Raji (cell line): ENCODE results near the gene MED16.

Experiments
- POLR2A ChIP-seq: IDR thresholded peaks from 2 replicates; pipeline ENCODE4 v1.6.1; 2011; ENCODE audit warnings: low read depth, low read length, control low read depth; ENCODE audit not compliant: insufficient read depth

MED16 gene

DNA sequence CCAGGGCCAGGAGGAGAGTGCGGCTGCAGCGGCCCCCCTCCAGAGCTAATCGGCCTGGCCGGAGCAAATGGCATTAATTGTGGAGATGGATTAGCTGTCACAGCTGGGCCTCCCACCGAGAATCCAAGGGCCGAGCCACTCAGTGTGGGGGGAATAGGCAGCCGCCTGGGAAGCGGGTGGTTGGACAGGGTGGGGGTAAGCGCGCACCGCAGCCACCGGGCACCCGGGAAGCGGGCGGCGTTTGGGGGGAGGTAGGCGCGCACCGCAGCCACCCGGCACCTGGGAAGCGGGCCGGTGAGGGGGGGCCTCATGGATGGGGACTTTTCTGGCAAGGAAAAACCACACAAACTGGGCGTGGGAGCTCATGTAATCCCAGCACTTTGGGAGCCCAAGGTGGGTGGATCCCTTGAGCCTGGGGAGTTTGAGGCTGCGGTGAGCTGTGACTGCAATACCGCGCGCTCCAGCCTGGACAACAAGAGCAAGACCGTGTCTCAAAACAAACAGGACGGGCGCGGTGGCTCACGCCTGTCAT, 10.3 kb upstream of the MED16 start:
- TF ChIP-seq POLR2A: no peak

DNA sequence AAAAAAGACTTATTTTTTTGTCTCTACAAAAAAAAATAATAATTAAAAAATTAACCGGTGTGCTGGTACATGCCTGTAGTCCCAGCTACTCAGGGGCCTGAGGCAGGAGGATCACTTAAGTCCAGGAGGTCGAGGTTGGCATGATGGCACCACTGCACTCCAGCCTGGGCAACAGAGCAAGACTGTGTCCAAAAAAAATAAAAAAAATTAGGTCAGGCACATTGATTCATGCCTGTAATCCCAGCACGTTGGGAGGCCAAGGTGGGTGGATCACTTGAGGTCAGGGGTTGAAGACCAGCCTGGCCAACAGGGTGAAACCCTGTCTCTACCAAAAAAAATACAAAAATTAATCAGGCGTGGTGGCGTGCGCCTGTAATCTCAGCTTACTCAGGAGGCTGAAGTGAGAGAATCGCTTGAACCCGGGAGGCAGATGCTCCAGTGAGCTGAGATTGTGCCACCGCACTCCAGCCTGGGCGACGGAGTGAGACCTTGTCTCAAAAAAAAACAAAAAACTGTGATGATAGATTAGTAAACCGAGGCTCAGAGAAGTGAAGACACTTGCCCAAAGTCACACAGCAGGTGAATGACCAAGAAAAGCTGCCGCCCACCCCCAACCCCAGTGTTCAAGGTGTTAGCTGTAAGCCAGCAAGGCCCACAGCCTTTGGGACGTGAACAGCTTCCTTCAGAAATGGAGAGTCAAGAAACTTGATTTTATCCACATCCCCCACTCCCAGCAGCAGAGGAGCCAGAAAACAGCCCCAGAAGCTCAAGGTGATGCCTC, 9.6 kb upstream of the MED16 start:
- no peak for TF ChIP-seq POLR2A

DNA sequence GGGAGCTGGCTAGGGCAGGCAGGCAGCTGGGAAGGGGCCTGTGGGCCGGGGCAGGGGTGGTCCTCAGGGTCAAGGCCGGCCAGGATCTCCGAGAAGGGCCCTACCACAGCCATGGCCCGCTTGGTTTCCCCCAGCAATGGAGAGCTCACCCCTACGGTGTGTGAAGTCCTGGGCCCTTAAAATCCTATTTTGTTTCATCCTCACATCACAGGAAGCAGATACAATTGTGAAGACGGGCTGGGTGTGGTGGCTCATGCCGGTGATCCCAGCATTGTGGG, 9.0 kb upstream of the MED16 start:
- no peak for TF ChIP-seq POLR2A

DNA sequence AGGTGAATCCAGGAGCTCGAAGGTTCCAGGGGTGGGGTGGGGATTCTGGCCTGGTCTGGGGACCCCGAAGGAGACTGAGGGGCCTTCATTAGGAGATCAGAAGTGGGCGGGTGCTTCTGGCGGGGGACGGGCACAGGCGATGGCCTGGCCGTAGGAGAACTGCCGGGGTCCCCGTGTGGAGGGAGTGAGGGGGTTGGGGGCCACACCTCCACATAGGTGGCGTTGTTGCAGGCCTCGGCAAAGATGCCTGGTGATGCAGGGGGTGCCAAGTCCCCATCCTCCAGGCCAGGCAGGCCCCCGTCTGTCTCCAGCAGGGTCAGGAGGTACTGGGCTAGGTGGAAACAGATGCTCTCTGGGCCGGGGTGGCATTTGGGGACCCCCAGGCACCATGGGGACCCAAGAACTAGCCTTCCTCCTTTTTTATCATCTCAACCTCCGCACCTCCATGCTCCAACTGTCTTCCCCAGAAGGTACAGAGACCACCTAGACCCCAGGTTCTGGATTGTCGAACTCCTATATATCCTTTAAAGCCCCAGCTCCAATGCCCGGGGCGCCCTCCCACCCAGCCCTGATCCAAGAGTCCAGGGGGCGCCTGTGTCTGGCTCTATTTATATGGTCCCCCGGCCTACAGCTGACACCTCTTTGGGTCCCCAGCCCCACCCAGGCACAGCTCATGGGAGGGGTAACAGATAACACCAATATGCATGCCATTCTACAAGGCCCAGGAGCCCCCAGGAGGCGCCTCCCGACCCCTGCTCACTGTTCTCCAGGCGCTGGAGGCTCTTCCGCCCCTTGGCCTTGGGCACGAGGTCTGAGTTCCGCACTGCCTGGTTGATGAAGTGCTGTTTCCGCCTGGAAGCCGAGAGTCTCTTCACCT, 8.5 kb upstream of the MED16 start:
- TF ChIP-seq POLR2A: no peak

DNA sequence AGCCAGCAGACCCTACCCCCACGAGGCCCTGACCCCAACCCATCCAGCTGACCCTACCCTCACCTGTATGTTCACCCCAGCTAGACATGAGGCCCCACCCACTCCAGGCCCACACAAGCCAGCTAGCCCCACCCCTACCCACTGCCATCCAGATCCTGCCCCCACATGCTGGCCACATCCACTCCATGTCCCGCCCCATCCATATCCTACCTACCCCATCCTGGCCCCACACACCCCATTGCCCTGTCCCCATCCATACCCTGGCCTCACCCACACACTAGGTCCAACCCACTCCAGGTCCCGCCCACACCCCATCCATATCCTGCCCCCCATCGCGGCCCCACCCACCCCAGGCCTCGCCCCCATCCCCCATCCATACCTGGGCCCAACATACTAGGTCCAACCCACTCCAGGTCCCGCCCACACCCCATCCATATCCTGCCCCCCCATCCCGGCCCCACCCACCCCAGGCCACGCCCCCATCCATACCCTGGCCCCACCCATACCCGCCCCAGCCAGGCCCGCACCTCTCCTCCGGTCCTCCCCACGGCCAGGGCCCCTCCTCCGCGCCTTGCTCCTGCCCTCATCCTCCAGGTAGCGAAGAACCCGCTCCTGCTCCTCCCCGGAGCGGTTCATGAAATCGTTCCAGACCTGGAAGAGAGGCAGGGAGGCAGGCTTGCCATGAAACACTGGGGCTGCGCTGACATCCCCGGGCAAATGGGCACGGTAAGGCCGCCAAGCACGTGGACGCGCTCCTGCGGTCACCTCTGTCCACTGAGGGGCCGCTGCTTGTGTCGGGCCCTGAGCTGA, 7.5 kb upstream of the MED16 start:
- TF ChIP-seq POLR2A: no peak

DNA sequence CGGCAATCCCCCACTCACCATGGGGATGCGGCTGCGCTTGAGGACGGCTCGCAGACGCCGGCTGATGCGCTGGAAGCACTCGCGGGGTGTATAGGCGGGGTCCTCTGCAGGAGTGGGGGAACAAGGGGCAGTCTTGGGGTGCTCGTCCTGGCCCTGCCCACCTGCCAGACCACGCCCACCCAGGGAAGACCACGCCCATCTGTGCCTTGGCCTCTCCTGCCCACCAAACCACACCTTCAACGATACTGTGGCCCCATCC, 7.0 kb upstream of the MED16 start:
- no peak for TF ChIP-seq POLR2A

DNA sequence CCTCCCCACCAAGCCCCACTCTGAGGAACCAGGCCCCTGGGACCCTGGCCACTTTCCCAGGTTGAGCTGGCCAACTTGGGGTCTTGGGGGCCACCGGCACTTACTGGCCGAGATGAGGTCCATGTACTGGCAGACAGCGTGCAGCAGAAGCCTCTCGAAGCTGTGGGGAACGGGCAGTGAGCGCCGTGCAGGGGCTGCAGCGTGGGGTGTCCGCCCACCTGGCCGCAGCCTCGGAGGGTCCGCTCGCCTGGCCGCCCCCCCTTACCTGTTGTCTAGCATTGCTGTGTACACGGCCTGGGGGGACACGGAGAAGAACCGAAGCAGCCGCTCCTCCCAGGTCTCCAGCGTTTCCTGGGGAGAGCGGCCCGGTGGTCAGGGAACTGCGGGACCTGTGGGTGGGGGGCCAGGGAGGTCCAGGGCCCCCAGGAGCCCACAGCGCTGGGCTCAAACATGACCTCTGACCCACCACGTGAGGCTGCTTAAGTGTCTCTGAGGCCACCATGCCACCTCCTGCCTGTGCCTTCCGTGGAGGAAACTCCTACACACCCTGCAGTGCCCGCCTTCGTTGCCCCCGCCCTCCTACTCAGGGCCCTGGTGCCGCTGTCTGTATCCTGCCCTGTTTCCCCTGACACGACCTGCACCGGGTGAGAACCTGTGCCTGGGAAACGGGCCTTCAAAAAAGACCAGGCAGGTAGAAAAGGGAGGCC, 6.5 kb upstream of the MED16 start:
- no peak for TF ChIP-seq POLR2A

DNA sequence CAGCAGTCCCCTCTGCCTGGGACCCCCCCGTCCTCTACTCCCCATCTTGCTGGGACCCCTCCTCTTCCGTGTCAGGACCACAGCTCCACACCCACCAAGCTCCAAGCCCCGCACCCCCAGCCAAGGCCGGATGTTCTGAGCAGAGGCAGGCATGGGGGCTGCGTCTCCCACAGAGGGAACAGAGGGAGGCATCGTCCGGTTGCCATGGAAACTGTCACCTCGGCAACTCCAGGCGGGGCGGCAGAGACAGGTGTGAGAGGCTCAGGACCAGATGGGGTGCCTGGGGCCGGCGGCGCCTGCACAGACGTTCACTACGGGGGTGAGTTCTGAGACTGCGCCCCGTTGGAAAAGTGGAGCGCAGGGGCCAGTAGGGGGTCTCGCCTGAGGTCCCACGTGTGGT, 5.7 kb upstream of the MED16 start:
- no peak for TF ChIP-seq POLR2A

DNA sequence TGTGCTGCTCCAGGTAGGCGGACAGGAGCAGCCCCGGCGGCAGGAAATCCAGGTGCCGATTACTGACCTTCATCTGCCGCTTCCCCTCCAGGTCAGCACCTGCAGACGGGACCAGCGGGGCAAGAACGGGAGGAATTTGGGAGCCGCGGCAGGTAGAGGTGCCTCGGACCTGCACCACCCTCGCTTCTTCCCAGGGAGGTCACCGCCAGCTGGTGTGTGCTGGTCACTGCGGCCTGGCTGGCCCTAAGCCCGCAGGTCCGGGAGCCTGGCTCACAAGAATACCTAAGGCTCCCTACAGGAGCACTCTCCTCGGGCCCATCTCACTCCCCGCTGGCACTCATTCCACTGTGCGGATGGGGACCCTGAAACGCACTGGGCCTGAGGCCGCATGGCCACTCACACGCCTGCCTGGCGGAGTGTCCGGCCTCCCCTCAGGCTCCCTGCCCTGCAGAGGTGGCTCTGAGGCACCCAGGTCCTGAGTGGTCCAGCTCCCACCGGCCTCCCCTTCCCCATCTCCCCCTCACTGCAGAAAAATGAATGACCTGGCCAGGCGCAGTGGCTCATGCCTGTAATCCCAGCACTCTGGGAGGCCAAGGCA, 4.6 kb upstream of the MED16 start:
- TF ChIP-seq POLR2A: no peak

DNA sequence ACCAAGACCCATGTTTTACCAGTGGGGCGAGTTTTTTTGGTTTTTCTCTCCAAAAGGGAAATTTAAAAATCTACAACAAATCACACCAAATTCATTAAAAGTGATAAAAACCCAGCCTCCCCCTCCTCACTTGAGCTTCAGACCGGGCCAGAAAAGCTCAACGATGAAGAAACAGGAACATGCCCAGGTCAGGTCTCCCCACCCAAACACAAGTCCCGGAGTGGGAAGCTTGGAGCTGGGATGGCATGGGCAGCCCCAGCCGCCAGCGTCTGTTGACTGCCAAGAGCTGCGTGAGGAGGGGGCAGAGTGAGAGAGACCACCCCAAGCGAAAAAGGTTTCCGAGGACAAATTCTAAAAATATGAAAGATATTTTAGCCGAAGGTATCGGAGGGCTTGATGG, 4.0 kb upstream of the MED16 start:
- no peak for TF ChIP-seq POLR2A

DNA sequence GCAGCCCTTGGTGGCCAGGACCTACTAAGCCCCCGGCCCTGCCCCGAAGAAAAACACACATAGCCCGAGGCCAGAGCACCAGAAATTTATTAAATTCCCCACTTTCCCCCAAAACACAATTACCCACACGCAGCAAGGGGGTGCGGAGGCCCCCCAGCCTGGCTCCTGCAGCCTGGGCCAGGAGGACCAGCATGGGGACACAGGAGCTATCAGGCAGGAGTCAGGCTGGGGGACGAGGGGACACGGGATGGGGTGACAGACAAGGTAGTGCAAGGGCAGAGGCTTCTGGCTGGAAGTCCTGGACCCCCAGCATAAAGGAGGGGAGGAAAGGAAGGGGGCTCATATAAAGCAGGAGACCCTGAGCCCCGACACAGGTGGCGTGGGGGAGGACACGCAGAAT, 3.4 kb upstream of the MED16 start:
- TF ChIP-seq POLR2A: no peak

DNA sequence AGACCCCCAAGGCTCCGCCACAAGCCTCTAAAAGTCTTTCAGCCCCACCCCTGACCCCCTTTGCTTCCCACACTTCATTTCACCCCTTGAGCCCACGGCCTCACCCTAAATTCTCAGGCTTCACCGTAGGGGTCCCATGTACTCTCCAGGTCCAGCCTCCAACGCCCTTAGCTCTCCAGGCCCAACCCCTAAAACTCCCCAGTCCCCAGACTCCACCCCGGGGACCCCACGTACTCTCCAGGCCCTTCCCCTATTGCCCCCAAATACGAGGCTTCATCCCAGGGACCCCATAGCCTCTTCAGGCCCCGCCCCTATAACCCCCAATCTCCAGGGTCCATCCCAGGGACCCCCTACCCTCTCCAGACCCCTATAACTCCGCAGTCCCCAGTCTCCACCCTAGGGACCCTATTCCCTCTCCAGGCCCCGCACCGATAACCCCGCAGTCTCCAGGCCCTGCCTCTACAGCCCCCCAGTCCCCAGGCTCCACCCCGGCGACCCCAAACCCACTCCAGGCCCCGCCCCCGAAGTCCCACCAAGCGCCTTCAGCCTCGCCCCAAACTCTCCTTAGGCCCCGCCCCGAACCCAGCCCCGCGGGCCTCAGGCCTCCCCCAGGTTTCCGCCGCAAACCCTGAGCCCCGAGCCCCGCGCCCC, 619 bp downstream of the MED16 start:
- no peak for TF ChIP-seq POLR2A

DNA sequence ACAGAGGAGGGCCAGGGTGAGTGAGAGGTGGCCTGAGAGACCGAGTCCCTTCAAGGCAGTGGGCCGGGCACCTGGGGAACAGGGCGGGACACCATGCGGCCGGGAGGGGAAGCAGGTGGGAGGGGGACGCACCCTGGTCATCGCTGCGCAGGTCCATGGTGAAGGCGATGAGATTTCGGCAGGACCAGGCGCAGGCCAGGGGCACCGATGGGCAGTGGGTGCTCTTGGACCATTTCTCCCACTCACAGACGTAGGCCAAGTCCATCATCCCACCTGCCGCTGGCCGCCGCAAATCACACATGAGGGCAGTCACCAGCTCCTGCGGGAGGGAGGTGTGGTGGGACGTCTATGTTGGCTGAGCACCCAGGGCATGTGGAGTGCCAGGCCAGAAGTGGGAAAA, 2.2 kb downstream of the MED16 start:
- no peak for TF ChIP-seq POLR2A

DNA sequence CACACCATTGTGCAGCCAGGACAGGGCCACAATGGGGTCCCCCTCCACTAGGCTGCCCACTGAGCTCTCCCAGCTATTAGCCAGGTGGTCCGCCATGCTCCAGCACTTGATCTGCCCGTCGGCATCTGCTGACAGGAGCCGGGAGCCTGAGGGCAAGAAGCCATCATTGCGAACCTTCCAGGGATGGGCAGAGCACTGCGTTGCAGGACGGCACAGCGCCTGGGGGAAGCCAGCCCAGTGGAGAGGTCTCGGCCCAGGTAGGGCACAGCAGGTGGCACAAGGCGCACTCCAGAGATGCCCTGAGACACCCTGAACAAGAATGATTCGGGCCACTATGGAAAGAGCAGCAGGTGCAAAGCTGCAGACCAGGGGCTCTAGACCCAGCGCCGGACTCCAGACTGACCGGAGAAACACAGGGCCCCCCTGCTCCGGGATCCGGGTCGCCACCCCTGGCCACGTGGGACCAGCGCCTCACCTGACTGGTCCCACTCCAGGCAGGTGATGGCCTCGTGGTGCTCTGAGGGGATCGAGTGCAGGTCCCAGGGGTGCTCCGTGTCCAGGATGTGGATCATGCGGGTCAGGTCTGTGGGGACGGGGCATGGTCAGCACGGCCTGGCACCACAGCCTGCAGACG, 3.2 kb downstream of the MED16 start:
- no peak for TF ChIP-seq POLR2A
